ENCODE results near the gene RNF207. TPM values are rescaled to one million over a fixed set of nuclear protein-coding genes. Genes with fewer than 3 reads are reported as not detected.

RNF207 gene
- total and polyA plus RNA-seq, 2 of the 13 experiments (the other 11 are each of a cell fraction or from before 2014, with no cell fraction given): 9.8 to 15.9 TPM

- peak; percentile 99 for TF ChIP-seq HOXA9 (CRISPR knock-in tag; IDR thresholded peaks at IDR 0.05; ENCODE audit: borderline replicate concordance)
- TF ChIP-seq, protein P1, sequence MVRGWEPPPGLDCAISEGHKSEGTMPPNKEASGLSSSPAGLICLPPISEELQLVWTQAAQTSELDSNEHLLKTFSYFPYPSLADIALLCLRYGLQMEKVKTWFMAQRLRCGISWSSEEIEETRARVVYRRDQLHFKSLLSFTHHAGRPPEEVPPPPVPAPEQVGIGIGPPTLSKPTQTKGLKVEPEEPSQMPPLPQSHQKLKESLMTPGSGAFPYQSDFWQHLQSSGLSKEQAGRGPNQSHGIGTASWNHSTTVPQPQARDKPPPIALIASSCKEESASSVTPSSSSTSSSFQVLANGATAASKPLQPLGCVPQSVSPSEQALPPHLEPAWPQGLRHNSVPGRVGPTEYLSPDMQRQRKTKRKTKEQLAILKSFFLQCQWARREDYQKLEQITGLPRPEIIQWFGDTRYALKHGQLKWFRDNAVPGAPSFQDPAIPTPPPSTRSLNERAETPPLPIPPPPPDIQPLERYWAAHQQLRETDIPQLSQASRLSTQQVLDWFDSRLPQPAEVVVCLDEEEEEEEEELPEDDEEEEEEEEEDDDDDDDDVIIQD (CRISPR knock-in tag; IDR thresholded peaks at IDR 0.05; ENCODE audit: low read depth): peak; percentile 65
- no peak for TF ChIP-seq ARNT (IDR thresholded peaks at IDR 0.05)
- TF ChIP-seq NCOA1 (CRISPR knock-in tag; IDR thresholded peaks at IDR 0.05): peak; percentile 95
- TF ChIP-seq ZNF414 (CRISPR knock-in tag; IDR thresholded peaks at IDR 0.05): peak; percentile 91; the same call in 1 of the 2 replicates
- peak; percentile 83; the same call in 1 of the 2 replicates for TF ChIP-seq ZNF317 (CRISPR knock-in tag; IDR thresholded peaks at IDR 0.05)
- peak; percentile 56 to 99; a peak in 2 of 4 replicates for TF ChIP-seq KLF16 (CRISPR knock-in tag; IDR thresholded peaks at IDR 0.05)
- peak; percentile 87 for TF ChIP-seq NCOA2 (CRISPR knock-in tag; IDR thresholded peaks at IDR 0.05)
- peak; percentile 97 for TF ChIP-seq ZNF441 (CRISPR knock-in tag; IDR thresholded peaks at IDR 0.05; ENCODE audit: borderline replicate concordance)
- TF ChIP-seq DNMT1 (CRISPR knock-in tag; IDR thresholded peaks at IDR 0.05): peak; percentile 99
- peak; percentile 96 for TF ChIP-seq CCDC6 (CRISPR knock-in tag; IDR thresholded peaks at IDR 0.05)
- peak; percentile 99 for TF ChIP-seq CHCHD3 (CRISPR knock-in tag; IDR thresholded peaks at IDR 0.05)
- TF ChIP-seq MEIS2 (CRISPR knock-in tag; IDR thresholded peaks at IDR 0.05): peak; percentile 99
- TF ChIP-seq, protein P2, sequence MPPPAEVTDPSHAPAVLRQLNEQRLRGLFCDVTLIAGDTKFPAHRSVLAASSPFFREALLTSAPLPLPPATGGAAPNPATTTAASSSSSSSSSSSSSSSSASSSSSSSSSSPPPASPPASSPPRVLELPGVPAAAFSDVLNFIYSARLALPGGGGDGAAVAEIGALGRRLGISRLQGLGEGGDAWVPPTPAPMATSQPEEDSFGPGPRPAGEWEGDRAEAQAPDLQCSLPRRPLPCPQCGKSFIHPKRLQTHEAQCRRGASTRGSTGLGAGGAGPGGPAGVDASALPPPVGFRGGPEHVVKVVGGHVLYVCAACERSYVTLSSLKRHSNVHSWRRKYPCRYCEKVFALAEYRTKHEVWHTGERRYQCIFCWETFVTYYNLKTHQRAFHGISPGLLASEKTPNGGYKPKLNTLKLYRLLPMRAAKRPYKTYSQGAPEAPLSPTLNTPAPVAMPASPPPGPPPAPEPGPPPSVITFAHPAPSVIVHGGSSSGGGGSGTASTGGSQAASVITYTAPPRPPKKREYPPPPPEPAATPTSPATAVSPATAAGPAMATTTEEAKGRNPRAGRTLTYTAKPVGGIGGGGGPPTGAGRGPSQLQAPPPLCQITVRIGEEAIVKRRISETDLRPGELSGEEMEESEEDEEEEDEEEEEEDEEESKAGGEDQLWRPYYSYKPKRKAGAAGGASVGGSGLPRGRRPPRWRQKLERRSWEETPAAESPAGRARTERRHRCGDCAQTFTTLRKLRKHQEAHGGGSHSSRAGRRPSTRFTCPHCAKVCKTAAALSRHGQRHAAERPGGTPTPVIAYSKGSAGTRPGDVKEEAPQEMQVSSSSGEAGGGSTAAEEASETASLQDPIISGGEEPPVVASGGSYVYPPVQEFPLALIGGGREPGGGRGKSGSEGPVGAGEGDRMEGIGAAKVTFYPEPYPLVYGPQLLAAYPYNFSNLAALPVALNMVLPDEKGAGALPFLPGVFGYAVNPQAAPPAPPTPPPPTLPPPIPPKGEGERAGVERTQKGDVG (CRISPR knock-in tag; IDR thresholded peaks at IDR 0.05; ENCODE audit: borderline replicate concordance): no peak
- 0 out of 2 replicates have a peak, but pooled peaks have one; percentile 70 for TF ChIP-seq JUND (CRISPR knock-in tag; IDR thresholded peaks at IDR 0.05)
- no peak for TF ChIP-seq POLR2G (IDR thresholded peaks at IDR 0.05; ENCODE audit: low read depth, low read length)
- peak; percentile 98 for TF ChIP-seq ATF5 (CRISPR knock-in tag; IDR thresholded peaks at IDR 0.05; ENCODE audit: low read depth)
- peak; percentile 99 for TF ChIP-seq HNRNPK (IDR thresholded peaks at IDR 0.05; ENCODE audit: low read depth, low read length, poor library complexity, severe bottlenecking)
- peak; percentile 93 for TF ChIP-seq ZNF598 (CRISPR knock-in tag; IDR thresholded peaks at IDR 0.05; ENCODE audit: borderline replicate concordance)
- TF ChIP-seq ELF4 (CRISPR knock-in tag; IDR thresholded peaks at IDR 0.05; ENCODE audit: borderline replicate concordance): no peak
- TF ChIP-seq SIX1 (CRISPR knock-in tag; IDR thresholded peaks at IDR 0.05; ENCODE audit: borderline replicate concordance): peak; percentile 80
- TF ChIP-seq SMYD3 (CRISPR knock-in tag; IDR thresholded peaks at IDR 0.05): peak; percentile 93; the same call in 1 of the 2 replicates
- TF ChIP-seq ZNF354B (CRISPR knock-in tag; IDR thresholded peaks at IDR 0.05): peak; percentile 97
- TF ChIP-seq ZNF567 (CRISPR knock-in tag; IDR thresholded peaks at IDR 0.05; ENCODE audit: borderline replicate concordance): peak; percentile 73; the same call in 1 of the 2 replicates
Observed at GRCh38 chr1:6245086-6245868, 39.4 kb downstream of the RNF207 start (continued).
